ENCODE results near the gene ZNF514. TPM values are rescaled to one million over a fixed set of nuclear protein-coding genes. Genes with fewer than 3 reads are reported as not detected.
"Not testable (repeated sequence)": the region's sequence is repeated elsewhere in the genome, so short reads cannot be mapped to it uniquely, and the experiment has no call there.

The ZNF514 gene
- total RNA-seq, 1 experiment from 2014 or later = 5.4 TPM

DNA sequence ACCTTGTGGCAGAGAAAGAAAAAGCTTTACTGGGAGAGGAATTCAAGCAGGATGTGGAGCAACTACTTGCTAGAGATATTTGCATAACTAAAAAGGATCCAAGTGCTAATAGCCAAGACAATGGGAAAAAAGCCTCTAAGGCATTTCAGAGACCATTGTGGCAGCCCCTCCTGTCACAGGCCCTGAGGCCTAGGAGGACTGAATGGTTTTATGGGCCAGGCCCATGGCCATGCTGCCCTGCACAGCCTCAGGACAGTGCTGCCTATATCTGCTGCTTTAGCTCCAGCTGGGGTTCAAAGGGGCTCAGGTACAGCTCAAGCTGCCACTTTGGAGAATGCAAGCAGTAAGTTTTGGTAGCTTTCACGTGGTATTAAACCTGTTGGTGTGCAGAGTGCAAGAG is 20.9 kb downstream of the ZNF514 start:
- DNase-seq (ENCODE audit: low spot score) = no peak

DNA sequence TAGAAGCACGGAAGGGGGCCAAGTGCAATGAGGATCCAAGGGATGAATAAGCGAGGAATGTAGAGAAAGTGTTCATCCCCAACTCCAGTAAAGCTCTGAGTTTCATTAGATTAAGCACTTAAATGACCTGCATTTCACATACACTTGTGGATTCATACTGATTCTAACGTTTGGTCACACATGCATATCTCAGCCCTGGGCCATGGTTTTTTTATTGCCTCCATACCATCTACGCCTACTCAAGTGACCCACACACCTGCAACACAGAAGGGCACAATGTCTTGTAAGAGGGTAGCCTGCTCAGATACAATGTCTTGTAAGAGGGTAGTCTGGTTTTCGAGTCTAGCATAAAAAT is 37.5 kb downstream of the ZNF514 start:
- no peak for DNase-seq (ENCODE audit: low spot score)

DNA sequence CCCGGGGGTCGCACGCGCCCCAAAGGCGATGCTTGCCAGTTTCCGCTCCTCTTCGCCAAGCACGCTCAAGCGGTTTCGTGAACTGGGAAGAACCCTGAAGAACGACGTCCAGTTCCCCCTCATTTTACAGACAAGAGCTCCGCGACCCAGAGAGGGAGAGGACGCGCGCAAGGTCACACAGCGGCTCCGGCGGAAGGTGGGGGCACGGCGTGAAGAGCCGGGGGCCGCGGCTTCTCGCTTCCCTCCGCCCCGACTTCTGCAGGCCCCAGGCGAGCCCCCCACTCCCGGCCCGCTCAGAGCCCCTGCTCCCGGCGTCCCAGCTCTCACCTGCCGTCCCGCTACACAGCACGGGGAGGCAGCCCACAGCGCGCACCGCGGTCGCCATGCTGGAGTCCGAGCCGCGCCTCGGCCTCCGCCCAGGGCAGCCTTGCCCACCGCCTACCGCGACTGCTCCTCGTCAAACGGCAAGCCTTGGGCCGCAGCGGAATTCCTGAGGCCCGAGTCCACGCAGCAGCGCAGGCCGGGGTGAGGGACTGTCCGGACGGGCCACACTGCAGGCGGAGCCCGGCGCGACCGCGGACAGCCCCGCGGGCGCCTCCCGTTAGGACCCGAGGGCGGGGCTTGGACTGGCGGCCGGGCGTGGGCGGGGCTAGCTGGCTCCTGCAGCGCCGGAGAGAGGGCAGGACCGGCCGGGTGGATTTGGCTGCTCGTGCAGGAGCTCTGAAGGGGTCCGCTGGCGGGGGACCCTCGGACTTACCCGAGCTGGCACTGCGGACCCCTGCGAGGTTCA is 38.0 kb downstream of the ZNF514 start, which contains the start of gene MRPS5:
Gene MRPS5, minus strand, starts transcription at position 402 of the 790 bp plus-strand sequence. Its CDS starts 17 bp downstream, at position 385.
- DNase-seq (ENCODE audit: low spot score) = peak; percentile 31

DNA sequence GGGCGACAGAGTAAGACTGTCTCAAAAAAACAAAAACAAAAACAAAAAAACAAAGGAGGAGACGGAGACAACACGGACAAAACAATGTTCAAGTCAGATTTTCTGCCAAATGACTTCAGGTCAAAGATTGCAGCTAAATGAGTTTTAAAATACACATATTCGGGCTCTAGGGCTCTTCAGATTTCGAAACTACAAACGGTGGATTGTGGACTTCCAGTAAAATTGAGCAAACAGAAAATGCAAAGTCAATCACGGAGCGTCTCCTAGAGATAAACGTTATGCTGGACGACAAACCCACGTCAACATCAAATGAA is 38.6 kb downstream of the ZNF514 start:
- no peak for DNase-seq (ENCODE audit: low spot score)

DNA sequence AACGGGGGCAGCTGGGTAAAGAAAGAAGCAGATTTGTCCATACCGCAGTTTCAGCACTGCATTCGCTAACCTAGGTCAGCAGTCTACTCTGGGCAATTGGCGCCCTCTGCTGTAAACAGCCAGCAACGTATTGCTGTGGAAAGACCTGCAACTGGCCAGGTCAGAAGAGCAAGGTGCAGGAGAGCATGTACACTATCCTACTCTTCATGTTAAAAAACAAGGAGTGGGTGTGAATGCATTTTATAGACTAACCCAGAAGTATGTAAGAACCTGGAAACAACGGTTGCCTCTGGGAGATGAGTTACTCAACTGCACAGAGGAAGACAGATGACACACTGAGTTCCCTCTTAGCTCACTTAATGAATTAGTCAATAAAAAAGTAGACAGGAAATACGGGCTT is 44.2 kb downstream of the ZNF514 start:
- peak; percentile 48 for DNase-seq (ENCODE audit: low spot score)

DNA sequence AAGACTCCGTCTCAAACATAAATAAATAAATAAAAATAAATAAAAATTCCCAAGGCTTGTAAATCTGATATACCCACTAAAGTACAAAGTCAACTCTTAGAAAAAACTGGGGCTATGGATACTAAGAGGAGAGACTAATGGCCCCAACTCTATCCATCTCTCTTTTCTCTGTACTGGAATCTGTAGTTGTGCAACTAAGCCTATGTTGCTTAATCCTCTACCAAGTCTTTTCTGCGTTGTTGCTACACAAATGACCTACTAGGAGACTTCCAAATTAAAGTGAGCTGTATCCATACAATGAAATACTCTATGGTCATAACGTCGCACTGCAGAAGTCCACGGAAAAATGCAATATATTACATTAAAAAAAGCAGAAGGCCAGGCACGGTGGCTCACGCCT is 46.2 kb downstream of the ZNF514 start:
- DNase-seq (ENCODE audit: low spot score) = no peak

DNA sequence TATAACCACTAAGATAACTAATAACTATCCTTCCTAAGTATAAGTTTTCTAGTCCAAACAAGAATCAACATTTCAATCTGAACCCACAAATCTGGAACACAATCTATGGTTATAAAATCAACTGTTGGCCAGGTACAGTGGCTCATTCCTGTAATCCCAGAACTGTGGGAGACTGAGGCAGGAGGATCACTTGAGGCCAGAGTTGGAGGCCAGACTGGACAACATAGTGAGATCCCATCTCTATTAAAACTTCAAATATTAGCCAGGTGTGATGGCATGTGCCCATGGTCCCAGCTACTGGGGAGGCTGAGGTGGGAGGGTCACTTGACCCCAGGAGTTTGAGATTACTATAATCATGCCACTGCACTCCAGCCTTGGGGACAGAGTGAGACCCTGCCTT is 49.3 kb downstream of the ZNF514 start:
- no peak for DNase-seq (ENCODE audit: low spot score)

DNA sequence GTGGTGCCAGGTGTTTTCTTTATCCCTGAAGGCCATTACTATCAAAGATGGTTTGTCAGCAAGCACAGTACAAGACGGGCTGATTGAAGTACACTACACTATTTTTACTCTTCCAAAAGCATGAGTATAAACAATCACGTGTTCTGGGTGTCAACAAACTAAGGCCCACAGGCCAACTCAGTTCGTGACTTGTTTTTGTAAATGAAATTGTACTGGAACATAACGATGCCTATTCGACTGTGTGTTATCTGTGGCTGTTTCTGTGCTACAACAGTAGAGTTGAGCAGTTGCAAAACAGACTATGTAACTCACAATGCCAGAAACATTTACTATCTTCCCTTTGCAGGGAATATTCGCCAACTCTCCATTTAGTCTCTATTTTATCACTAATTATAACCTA is 50.4 kb downstream of the ZNF514 start:
- DNase-seq (ENCODE audit: low spot score) = no peak

DNA sequence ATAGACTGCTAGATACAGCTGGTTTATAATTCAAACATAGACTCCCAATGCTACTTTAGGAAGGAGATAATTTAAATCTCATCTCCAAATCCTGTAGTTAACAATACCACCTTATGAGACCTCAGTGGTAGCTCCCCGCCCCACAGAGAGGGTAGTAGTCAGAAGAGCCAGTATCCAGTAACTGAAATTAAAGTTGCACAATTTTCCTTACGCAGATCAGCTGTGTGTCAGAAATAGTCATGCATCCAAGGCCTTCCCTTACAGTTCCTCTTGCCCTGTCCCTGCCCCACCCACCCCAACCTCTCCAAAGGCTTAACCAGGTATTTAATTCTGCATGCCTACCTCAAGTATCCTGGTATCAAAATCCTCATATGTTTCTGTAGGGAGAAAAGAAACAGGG is 53.6 kb downstream of the ZNF514 start:
- DNase-seq (ENCODE audit: low spot score) = no peak

DNA sequence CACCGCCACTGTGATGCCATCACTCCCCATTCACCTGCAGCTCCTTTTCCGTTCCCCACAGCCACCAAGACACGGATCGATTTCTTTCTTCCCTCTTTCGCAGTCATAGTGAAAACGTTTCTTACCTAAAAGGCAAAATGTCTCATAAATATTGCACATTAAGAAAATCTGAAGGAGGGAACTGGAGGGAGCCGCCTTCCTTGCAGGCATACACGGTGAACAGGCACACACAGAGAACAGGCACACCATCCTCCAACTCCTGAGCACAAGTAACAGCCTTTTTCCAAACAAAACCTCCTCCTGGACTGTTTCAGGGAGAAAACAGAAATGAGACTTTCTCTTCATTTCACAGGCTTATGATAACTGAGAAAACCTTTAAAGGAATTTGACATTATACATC is 55.0 kb downstream of the ZNF514 start:
- DNase-seq (ENCODE audit: low spot score) = no peak

DNA sequence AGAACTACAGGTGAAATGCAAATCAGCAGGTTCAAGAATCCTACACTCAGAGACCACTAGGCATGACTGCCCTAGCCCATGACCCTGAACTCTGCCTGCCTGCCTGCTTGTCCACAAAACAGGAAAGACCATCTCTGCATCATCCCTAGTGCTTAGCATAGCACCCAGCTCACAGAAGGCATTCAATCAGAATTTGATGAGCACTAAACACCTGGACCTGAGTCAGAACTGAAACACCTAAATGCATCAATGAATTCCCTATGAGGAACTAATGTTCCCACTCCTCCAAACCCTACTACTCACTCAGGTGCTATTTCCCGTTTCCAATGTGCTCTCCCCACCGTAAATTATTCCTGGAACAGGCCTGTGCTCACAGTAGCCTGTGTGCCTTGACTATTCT is 59.7 kb downstream of the ZNF514 start:
- DNase-seq (ENCODE audit: low spot score) = no peak

DNA sequence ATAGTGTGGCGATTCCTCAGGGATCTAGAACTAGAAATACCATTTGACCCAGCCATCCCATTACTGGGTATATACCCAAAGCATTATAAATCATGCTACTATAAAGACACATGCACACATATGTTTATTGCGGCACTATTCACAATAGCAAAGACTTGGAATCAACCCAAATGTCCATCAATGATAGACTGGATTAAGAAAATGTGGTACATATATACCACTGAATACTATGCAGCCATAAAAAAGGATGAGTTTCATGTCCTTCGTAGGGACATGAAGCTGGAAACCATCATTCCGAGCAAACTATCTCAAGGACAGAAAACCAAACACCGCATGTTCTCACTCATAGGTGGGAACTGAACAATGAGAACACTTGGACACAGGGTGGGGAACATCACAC is 61.4 kb downstream of the ZNF514 start:
- DNase-seq (ENCODE audit: low spot score) = not testable (repeated sequence)

Other genes with a start within 250 kb of the ZNF514 start
- not detected in 2 replicates for gene MAL, start 134.1 kb downstream of the ZNF514 start, total RNA-seq (2014; rRNA removed; shearing (Covaris generic))
- gene MRPS5, start 38.0 kb downstream of the ZNF514 start, total RNA-seq (2014; rRNA removed; shearing (Covaris generic)) = 44.5 and 55.1 TPM in 2 replicates
- 5.0 and 5.6 TPM in 2 replicates for gene ZNF2, start 6.0 kb upstream of the ZNF514 start, total RNA-seq (2014; rRNA removed; shearing (Covaris generic))
- 0.70 and 2.0 TPM in 2 replicates for gene ZNF892, start 47.7 kb upstream of the ZNF514 start, total RNA-seq (2014; rRNA removed; shearing (Covaris generic))
- 0.10 and 0.35 TPM in 2 replicates for gene PROM2, start 114.6 kb upstream of the ZNF514 start, total RNA-seq (2014; rRNA removed; shearing (Covaris generic))
- gene KCNIP3, start 137.5 kb upstream of the ZNF514 start, total RNA-seq (2014; rRNA removed; shearing (Covaris generic)) = 4.3 and 6.1 TPM in 2 replicates
- gene FAHD2A, start 242.9 kb upstream of the ZNF514 start, total RNA-seq (2014; rRNA removed; shearing (Covaris generic)) = 15.5 and 19.4 TPM in 2 replicates

Data from H4 (cell line).